ENCODE data around the gene RASA4.
"Not testable (repeated sequence)": the region's sequence is repeated elsewhere in the genome, so short reads cannot be mapped to it uniquely, and the experiment has no call there.

RASA4 gene

GRCh38 chr7:102604431-102605145, 12.0 kb downstream of the RASA4 start:
- not testable (repeated sequence) for DNase-seq

GRCh38 chr7:102602317-102602716, 14.2 kb downstream of the RASA4 start:
- DNase-seq: not testable (repeated sequence)

- DNase-seq: not testable (repeated sequence)
These were observed 16.9 kb downstream of the RASA4 start for GRCh38 chr7:102599699-102600098.

GRCh38 chr7:102596036-102596435, 20.5 kb downstream of the RASA4 start:
- not testable (repeated sequence) for DNase-seq

GRCh38 chr7:102593637-102594334, 22.8 kb downstream of the RASA4 start:
- DNase-seq: not testable (repeated sequence)

GRCh38 chr7:102592477-102593019, 24.0 kb downstream of the RASA4 start:
- not testable (repeated sequence) for DNase-seq

GRCh38 chr7:102589857-102590256, 26.7 kb downstream of the RASA4 start:
- DNase-seq: not testable (repeated sequence)

GRCh38 chr7:102583495-102583894, 33.1 kb downstream of the RASA4 start:
- DNase-seq: not testable (repeated sequence)

- DNase-seq: not testable (repeated sequence)
These were observed 34.8 kb downstream of the RASA4 start for GRCh38 chr7:102581722-102582121.

- not testable (repeated sequence) for DNase-seq
These were observed 38.1 kb downstream of the RASA4 start for GRCh38 chr7:102578486-102578885.

- not testable (repeated sequence) for DNase-seq
These were observed 39.0 kb downstream of the RASA4 start for GRCh38 chr7:102577315-102578240.

GRCh38 chr7:102576363-102576762, 40.2 kb downstream of the RASA4 start:
- not testable (repeated sequence) for DNase-seq

GRCh38 chr7:102574607-102575006, 41.9 kb downstream of the RASA4 start:
- DNase-seq: not testable (repeated sequence)

GRCh38 chr7:102572261-102573239, 44.0 kb downstream of the RASA4 start, which contains the start of gene POLR2J3:
Gene POLR2J3, minus strand, starts transcription at chr7:102572583. Its CDS starts 62 bp downstream, at chr7:102572521.
- peak; percentile 47 for DNase-seq

- not testable (repeated sequence) for DNase-seq
These were observed 47.9 kb downstream of the RASA4 start for GRCh38 chr7:102568620-102569019.

GRCh38 chr7:102550808-102551422, 65.6 kb downstream of the RASA4 start, which contains the start of gene SPDYE2:
Gene SPDYE2, plus strand, starts transcription at chr7:102551226. Its CDS starts 2,030 bp downstream, at chr7:102553256.
- DNase-seq: not testable (repeated sequence)

- DNase-seq: not testable (repeated sequence)
These were observed 70.2 kb downstream of the RASA4 start for GRCh38 chr7:102546353-102546752.

- DNase-seq: not testable (repeated sequence)
These were observed 71.3 kb downstream of the RASA4 start for GRCh38 chr7:102545288-102545687.

GRCh38 chr7:102544372-102544771, 72.2 kb downstream of the RASA4 start:
- not testable (repeated sequence) for DNase-seq

GRCh38 chr7:102543596-102543995, 73.0 kb downstream of the RASA4 start, which contains the start of gene UPK3BL2:
Gene UPK3BL2, minus strand, starts transcription at chr7:102543696. Its CDS starts 60 bp downstream, at chr7:102543636.
- DNase-seq: not testable (repeated sequence)

Measured in HCEC 1CT (cell line).